Bronchial epithelial cell (primary cell): ENCODE results near the gene GALNT18. TPM values are rescaled to one million over a fixed set of nuclear protein-coding genes. Genes with fewer than 3 reads are reported as not detected.

ENCODE experiments used
- DNase-seq: peaks from one replicate; pipeline ENCODE4 v3.0.0-alpha.2; 2010; ENCODE audit warnings: low read depth
- FAIRE-seq: peaks from 2 replicates; lab custom pipeline; 2011; peaks lifted over from hg19 to GRCh38; lab: Jason Lieb, UNC
- H3K27me3 ChIP-seq: 2 replicates; pipeline ENCODE4 v1.5.1; 2011; ENCODE audit warnings: low read length; ENCODE audit not compliant: control insufficient read depth, insufficient read depth
- H3K36me3 ChIP-seq: 2 replicates; pipeline ENCODE4 v1.5.1; 2011; ENCODE audit warnings: low read length; ENCODE audit not compliant: control insufficient read depth, insufficient read depth
- H3K4me3 ChIP-seq: 2 replicates; pipeline ENCODE4 v1.5.1; 2011; ENCODE audit warnings: mild to moderate bottlenecking, low read depth, low read length, control low read depth
- CTCF ChIP-seq: IDR thresholded peaks from 2 replicates; pipeline ENCODE4 v1.5.1; 2011; ENCODE audit warnings: mild to moderate bottlenecking, moderate library complexity, low read length, control low read depth, inconsistent platforms; ENCODE audit not compliant: insufficient read depth, severe bottlenecking
- total RNA-seq: library from RNA; depleted of rRNA; stranded (reverse); fragments of >200 nt; gene quantifications from 2 replicates; pipeline ENCODE4 v1.2.1, GENCODE V29; 2014

Gene GALNT18
- total RNA-seq, 1 donor from 2014 or later = 26.1 TPM

DNA sequence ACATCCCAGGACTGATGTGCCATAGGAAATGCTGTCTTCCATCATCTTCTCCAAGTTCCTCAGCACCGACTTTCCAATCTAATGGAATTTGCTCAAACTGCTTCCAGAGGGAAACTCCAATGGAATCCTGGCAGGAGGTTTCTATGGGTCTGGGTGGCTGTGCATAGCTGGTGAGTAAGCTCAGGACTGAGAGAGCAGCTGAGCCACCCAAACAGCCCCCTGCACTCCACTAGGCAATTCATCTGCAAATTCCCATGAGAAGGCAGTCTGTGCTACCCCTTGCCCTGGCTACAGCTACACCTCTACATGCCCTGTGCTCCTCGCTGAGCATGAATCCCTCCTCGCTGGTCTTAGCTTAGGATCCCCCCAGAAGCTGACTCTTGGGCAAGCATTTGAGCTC is 140.8 kb downstream of the GALNT18 start:
- H3K27me3 ChIP-seq = no peaks in the 10 kb centered on the region
- H3K36me3 ChIP-seq = no peaks in the 10 kb centered on the region
- no peak for DNase-seq
- no peak for TF ChIP-seq CTCF
- no peak for FAIRE-seq
- H3K4me3 ChIP-seq = no peak overlapping the region

GRCh38 chr11:11478687-11479086 is 143.1 kb downstream of the GALNT18 start:
- TF ChIP-seq CTCF = no peak
- no peak overlapping the region for H3K4me3 ChIP-seq
- H3K27me3 ChIP-seq = no peaks in the 10 kb centered on the region
- peak; percentile 36 for FAIRE-seq
- DNase-seq = no peak
- H3K36me3 ChIP-seq = no peaks in the 10 kb centered on the region

- Histone ChIP-seq H3K4me3 (no peak overlapping the region), H3K27me3 (no peaks in the 10 kb centered on the region), H3K36me3 (no peaks in the 10 kb centered on the region)
- FAIRE-seq (no peak), DNase-seq (peak; percentile 53)
- no peak for TF ChIP-seq CTCF
Observed at GRCh38 chr11:11477695-11478420, 143.9 kb downstream of the GALNT18 start.

DNA sequence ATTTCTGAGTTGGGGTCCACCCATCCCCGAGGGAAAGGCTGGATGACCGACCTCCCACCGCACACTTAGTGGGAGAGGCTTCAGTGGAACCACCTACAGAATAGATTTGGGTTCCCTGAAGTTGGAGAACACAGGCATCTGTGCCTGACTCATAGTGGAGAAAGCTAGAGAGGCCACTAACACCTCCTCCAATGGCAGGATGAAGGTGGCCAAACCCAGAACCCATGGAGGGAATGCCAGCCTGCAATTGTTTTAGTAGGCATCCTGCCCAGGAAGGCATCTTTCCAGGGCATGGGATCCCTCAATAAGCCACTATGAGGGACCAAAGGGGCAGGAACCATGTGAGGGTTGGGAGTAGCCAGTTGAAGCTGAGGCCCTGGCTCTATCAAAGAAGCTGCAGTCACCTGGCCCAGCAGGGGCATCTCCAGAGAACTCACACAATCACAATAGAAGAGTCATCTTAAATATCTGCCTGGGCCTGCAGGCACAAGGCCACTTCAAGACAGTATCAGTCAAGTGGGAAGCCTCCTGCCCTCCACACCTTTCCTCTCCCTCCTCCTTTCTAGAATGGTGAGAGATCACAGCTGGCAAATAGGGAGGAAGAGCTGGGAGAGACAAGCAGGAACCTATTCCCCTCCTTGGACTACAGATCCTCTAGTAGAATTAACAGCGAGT is 144.7 kb downstream of the GALNT18 start:
- DNase-seq = peak; percentile 65
- no peak for TF ChIP-seq CTCF
- FAIRE-seq = no peak
- no peaks in the 10 kb centered on the region for H3K36me3 ChIP-seq
- no peaks in the 10 kb centered on the region for H3K27me3 ChIP-seq
- H3K4me3 ChIP-seq = no peak overlapping the region

- H3K27me3 ChIP-seq = no peaks in the 10 kb centered on the region
- DNase-seq = peak; percentile 57
- TF ChIP-seq CTCF = no peak
- peak; percentile 32 for FAIRE-seq
- no peak overlapping the region for H3K4me3 ChIP-seq
- H3K36me3 ChIP-seq = no peaks in the 10 kb centered on the region
Observed at GRCh38 chr11:11476499-11476898, 145.3 kb downstream of the GALNT18 start.
